GM13977 (cell line): Measurements from ENCODE around the gene TREM2.

Experiments
- DNase-seq: peaks from one replicate; pipeline ENCODE4 v3.0.0; 2012; ENCODE audit warnings: low spot score
- in situ Hi-C: fragments of 300-500 bp; cut with MboI; formaldehyde crosslinking; loops from one replicate; pipeline ENCODE4 v1.12.0; 2022; ENCODE audit warnings: low sequenced_read_pairs, low pct_unique_long_range_greater_than_20kb, mixed read lengths, inconsistent platforms; ENCODE audit not compliant: unreplicated experiment
- TF ChIP-seq, protein P1 (sequence below): IDR thresholded peaks from 2 replicates; pipeline ENCODE4 v1.5.1; 2012; ENCODE audit warnings: mild to moderate bottlenecking, control low read depth; ENCODE audit not compliant: insufficient read depth; ENCODE audit errors: extremely low read depth, missing control alignments

TREM2 gene

DNA sequence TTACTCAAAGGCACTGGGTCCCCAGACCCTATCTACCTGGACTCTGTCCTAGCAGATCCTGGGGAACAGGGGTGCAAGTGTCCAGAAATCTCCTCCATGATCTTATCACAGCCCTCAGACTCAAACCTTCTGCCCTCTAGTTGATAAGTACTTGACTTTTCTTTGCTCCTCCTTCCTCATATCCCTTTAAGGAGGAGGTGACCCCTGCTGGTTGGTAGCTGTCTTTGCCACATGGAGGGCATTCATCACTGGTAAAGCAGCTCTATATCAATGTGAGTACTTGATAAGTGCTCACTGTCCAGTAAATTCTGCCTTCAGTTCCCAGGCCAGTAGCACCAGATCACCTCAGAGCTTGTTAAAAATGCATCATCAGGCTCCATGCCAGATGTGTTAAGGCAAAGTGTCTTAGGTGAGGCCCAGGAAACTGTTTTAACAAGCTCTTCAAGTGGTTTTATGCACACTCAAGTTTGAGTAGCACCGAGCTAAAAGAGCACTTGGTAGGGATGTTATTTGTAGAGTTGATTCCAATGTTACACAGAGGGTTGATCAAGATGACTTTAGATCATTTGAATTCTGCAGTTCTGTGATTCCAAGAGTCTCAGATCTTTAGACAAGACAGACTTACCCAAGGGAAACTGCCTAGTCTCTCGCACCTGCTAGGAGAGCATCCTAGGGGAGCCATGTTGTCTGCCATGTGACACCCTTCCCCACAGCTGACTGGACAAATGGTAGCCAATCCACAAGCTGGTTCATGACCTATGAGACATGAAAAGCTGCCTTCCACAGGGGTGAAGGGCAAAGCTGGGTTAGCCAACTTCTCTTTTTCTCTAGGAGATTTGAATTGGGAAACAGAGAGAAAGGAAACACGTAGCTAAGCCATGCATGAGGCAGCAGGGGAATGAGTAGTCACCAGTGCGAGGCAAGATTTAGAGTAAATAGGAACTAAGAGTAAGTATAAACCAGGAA is 19.4 kb upstream of the TREM2 start:
- TF ChIP-seq, protein P1, sequence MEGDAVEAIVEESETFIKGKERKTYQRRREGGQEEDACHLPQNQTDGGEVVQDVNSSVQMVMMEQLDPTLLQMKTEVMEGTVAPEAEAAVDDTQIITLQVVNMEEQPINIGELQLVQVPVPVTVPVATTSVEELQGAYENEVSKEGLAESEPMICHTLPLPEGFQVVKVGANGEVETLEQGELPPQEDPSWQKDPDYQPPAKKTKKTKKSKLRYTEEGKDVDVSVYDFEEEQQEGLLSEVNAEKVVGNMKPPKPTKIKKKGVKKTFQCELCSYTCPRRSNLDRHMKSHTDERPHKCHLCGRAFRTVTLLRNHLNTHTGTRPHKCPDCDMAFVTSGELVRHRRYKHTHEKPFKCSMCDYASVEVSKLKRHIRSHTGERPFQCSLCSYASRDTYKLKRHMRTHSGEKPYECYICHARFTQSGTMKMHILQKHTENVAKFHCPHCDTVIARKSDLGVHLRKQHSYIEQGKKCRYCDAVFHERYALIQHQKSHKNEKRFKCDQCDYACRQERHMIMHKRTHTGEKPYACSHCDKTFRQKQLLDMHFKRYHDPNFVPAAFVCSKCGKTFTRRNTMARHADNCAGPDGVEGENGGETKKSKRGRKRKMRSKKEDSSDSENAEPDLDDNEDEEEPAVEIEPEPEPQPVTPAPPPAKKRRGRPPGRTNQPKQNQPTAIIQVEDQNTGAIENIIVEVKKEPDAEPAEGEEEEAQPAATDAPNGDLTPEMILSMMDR: peak; percentile 64
- peak; percentile 70 for DNase-seq
- in situ Hi-C loops: no loop called here

DNA sequence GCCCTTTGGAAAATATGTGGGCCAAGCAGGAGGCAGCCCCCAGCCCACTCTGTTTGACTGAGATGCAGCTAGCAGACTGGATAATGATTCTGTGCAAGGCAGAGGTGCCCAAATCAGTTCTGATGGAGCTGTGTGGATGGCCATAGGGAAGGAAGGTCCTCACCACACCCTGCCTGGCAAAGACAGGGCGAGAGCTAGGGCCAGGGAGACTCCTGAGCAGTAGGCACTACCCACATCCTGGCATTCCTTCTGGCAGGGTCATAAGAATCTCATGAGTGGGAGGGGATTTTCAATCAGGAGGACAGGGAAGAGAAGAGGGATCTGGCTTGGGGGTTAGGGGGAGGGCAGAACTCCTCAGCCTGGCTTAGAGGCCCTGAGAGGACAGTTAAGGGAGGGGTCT is 18.6 kb upstream of the TREM2 start:
- no peak for DNase-seq
- in situ Hi-C loops: no loop called here
- TF ChIP-seq, protein P1: no peak

DNA sequence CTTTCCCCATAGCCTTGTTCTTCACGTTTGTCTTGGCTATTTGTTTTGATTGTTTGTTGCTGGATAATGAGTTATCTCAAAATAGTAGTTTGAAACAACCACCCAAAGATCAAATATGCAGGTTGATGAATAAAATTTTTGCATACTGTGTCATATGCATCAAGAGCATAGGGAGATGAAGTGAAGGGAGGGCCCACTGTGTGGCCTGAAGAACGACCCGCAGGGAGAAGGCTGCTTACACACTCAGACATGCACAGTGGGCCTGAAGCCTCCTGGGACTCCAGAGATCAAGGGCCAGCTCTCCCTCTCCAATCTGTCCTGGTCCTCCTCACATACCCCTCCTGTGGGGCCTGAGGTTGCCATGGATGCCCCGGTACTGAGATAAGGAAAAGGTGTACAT is 16.2 kb upstream of the TREM2 start:
- TF ChIP-seq, protein P1: no peak
- DNase-seq: no peak
- in situ Hi-C loops: no loop called here

DNA sequence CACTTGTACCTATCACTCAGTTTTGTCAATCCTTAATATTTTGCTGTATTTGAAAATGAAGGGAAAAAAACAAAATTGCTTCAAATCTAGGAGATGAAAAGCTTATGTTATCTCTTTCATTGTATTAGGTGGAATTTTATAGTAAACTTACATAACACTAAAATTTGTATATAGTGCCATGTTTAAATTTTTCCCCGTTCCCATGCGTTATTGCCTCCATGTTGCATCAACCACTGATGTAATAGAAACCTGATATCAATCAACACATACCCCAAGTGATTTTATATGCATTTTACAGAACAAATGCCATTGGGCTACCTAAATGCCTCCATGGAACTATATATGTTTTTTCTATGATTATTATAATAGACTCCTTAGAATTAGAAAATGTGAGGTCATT is 14.8 kb upstream of the TREM2 start:
- in situ Hi-C loops: no loop called here
- TF ChIP-seq, protein P1: no peak
- no peak for DNase-seq

DNA sequence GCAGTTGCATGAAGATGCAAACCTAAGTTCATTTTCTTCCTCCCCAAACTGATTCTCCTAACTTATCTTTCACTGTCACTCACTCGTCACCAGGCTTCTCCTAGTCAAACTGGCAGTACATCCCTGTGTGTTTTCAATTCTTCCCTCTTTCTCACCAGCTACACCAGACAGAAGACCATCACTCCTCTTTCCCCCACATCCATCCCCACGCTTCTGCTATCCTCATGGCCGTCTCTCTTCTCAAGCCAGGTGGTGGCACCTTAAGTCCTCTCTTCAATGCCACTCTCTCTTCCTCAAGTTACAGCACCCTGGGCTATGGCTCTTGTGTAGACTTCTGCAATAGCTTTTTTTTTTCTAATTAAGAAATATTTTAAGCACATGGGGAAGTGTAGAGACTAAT is 14.4 kb upstream of the TREM2 start:
- TF ChIP-seq, protein P1: no peak
- in situ Hi-C loops: no loop called here
- DNase-seq: no peak

DNA sequence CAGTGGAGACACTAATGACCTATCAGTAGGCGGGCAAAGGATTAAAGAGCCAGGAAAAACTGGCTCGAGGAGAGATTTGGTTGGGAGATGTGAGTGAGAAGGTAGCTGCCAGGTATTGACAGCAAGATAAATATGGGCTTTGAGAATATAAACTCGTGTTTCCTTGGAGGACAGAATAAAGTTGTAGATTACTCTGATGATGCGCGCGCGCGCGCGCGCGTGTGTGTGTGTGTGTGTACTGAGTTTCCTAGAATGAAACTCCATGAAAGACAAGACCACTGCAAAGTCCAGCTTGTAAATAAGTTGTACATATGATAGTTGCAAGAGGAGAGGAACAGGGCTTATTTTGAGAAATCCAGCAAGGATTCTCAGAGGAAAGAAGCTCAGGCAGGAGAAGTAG is 13.3 kb upstream of the TREM2 start:
- in situ Hi-C loops: no loop called here
- no peak for DNase-seq
- TF ChIP-seq, protein P1: no peak
